MCF 10A (cell line): Measurements from ENCODE around the gene ADCK1. TPM values are rescaled to one million over a fixed set of nuclear protein-coding genes. Genes with fewer than 3 reads are reported as not detected.
"Not testable (repeated sequence)": the region's sequence is repeated elsewhere in the genome, so short reads cannot be mapped to it uniquely, and the experiment has no call there.

ENCODE experiments used
- BruUV-seq: library from RNA; stranded (reverse); fragments of 400-500 nt; replicated peaks from 2 replicates; lab custom pipeline; 2021; lab: Mats Ljungman, UMichigan
- CTCF ChIA-PET: fragments of 300-600 bp; sonication (Branson Sonifier 250); formaldehyde crosslinking; extraction: SDS; loops from one replicate; lab custom pipeline; 2021; ENCODE audit warnings: antibody characterized with exemption, inconsistent platforms; lab: Yijun Ruan, JAX
- POLR2A ChIA-PET: fragments of 300-600, 350-650 bp; sonication (Branson Sonifier 250); formaldehyde crosslinking; extraction: SDS; loops from one replicate; lab custom pipeline; 2020; ENCODE audit warnings: antibody characterized with exemption, inconsistent platforms; lab: Yijun Ruan, JAX
- DNase-seq: peaks from one replicate; pipeline ENCODE4 v3.0.0-alpha.2; 2018; ENCODE audit not compliant: unreplicated experiment
- H3K27ac Mint-ChIP-seq: one replicate; pipeline ENCODE4 v1.8.0; 2022; ENCODE audit warnings: mild to moderate bottlenecking, low read depth, mixed read lengths; ENCODE audit not compliant: unreplicated experiment
- H3K27me3 Mint-ChIP-seq: one replicate; pipeline ENCODE4 v1.8.0; 2022; ENCODE audit warnings: mixed read lengths; ENCODE audit not compliant: insufficient read depth, unreplicated experiment
- H3K36me3 Mint-ChIP-seq: one replicate; pipeline ENCODE4 v1.8.0; 2022; ENCODE audit warnings: mild to moderate bottlenecking, moderate library complexity, mixed read lengths; ENCODE audit not compliant: insufficient read depth, unreplicated experiment
- H3K4me1 Mint-ChIP-seq: one replicate; pipeline ENCODE4 v1.8.0; 2022; ENCODE audit warnings: mixed read lengths; ENCODE audit not compliant: insufficient read depth, unreplicated experiment
- H3K4me3 Mint-ChIP-seq: one replicate; pipeline ENCODE4 v1.8.0; 2022; ENCODE audit warnings: mild to moderate bottlenecking, moderate library complexity, mixed read lengths; ENCODE audit not compliant: unreplicated experiment
- H3K9me3 Mint-ChIP-seq: one replicate; pipeline ENCODE4 v1.8.0; 2022; ENCODE audit warnings: mixed read lengths; ENCODE audit not compliant: unreplicated experiment
- CTCF ChIP-seq: fragments of 200-600 bp; IDR thresholded peaks from one replicate; pipeline ENCODE4 v1.8.0; 2022; ENCODE audit warnings: antibody characterized with exemption, mild to moderate bottlenecking; ENCODE audit not compliant: unreplicated experiment
- intact Hi-C: fragments of 100-400 bp; cut with micrococcal nuclease; formaldehyde crosslinking; loops from 2 replicates; pipeline ENCODE4 v1.14.1; 2022
- total RNA-seq: library from RNA; stranded (reverse); gene quantifications from 2 replicates; pipeline ENCODE4 v1.2.3, GENCODE V29; 2022

Gene ADCK1
- total RNA-seq, 1 experiment from 2014 or later: 7.0 TPM

- BruUV-seq: no TSS peak
- H3K9me3 Mint-ChIP-seq: no peaks in the 10 kb centered on the region
- intact Hi-C loops: no loop called here
- H3K27me3 Mint-ChIP-seq: no peaks in the 10 kb centered on the region
- TF ChIP-seq CTCF: no peak
- peaks cover under 1% of the 10 kb centered on the region for H3K36me3 Mint-ChIP-seq
- ChIA-PET POLR2A (interaction anchor here (1.0 kb wide), 1 partner anchor 27 kb away, joined by 3 read pairs; no protein-coding TSS in a partner anchor), CTCF (interaction anchor here (0.5 to 1.2 kb wide), 3 partner anchors 36 to 578 kb away, joined by 3 read pairs; partner anchors contain the start of gene ADCK1)
- H3K4me3 Mint-ChIP-seq: no peak overlapping the region
- H3K4me1 Mint-ChIP-seq: no peaks in the 10 kb centered on the region
- H3K27ac Mint-ChIP-seq: no peak overlapping the region
- no peak for DNase-seq
These were observed 35.9 kb upstream of the ADCK1 start for GRCh38 chr14:77763978-77764377.

DNA sequence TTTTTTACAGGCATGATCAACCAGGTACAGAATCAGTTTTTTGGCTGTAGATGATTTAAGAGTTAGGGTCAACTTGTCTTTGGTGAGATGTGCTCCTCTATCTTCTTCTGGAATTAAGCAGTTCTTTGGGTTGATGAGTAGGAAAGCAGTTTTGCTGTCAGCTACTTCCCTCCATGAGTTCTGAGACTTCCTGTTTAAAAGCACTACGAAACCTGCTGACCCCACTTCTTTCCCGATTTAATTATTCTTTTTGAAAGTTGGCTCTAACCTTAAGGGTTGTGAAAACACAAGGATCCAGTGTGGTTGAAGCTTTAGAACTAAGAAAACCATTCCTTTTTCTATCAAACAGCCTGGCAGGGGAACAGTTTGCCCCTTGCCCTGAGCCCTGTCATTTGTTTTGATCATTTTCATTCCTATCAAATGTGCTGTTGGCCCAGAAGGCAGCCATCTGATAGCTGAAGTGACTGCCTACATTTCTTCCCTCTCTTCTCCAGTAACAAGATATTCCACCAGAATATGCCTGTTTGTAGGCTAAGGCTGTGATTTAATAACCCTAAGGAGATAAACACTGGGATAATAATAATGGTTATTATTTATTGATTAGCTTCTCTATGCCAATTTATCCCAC lies 31.4 kb upstream of the ADCK1 start:
- H3K4me3 Mint-ChIP-seq, intact Hi-C loops: not testable (repeated sequence)
- POLR2A ChIA-PET: interaction anchor here (0.6 to 1.0 kb wide), 3 partner anchors 8 to 60 kb away, joined by 3 read pairs; no protein-coding TSS in a partner anchor

DNA sequence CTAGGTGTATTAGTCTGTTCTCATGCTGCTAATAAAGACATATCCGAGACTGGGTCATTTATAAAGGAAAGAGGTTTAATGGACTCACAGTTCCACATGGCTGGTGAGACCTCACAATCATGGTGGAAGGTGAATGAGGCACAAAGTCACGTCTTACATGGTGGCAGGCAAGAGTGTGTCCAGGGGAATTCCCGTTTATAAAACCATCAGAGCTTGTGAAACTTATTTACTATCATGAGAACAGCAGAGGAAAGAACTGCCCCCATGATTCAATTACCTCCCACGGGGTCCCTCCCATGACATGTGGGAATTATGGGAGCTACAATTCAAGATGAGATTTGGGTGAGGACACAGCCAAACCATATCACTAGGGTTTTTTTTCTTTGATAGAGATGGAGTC lies 25.9 kb upstream of the ADCK1 start:
- H3K9me3 Mint-ChIP-seq, DNase-seq, BruUV-seq, intact Hi-C loops, H3K4me1 Mint-ChIP-seq, H3K27me3 Mint-ChIP-seq, H3K4me3 Mint-ChIP-seq, H3K27ac Mint-ChIP-seq, H3K36me3 Mint-ChIP-seq: not testable (repeated sequence)
- ChIA-PET POLR2A (interaction anchor here (0.7 kb wide), 1 partner anchor 17 kb away, joined by 3 read pairs; no protein-coding TSS in a partner anchor), CTCF (interaction anchor here (0.6 to 0.7 kb wide), 2 partner anchors 9 to 72 kb away, joined by 3 read pairs; no protein-coding TSS in a partner anchor)

More for the DNA sequence above, 31.4 kb upstream of the ADCK1 start:
- not testable (repeated sequence) for H3K9me3 Mint-ChIP-seq, DNase-seq, BruUV-seq, H3K4me1 Mint-ChIP-seq, H3K27ac Mint-ChIP-seq, H3K27me3 Mint-ChIP-seq, H3K36me3 Mint-ChIP-seq
- CTCF ChIA-PET: interaction anchor here (0.6 kb wide), 1 partner anchor 35 kb away, joined by 3 read pairs; no protein-coding TSS in a partner anchor

DNA sequence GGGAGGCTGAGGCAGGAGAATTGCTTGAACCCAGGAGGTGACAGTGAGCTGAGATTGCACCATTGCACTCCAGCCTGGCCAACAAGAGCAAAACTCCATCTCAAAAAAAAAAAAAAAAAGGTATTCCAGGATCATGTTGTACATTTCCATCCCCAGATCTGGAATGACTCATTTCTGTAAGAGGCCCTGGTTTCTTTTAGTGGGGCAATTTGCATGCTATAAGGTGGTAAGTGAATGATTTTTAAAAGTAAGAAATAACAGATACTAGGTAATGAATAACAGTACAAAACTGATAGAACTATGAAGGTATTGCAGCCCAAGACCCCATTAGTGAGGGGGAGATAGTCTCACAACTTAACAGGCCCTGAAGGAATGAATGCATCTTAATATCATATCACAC lies 17.7 kb upstream of the ADCK1 start:
- Mint-ChIP-seq H3K27ac (no peak overlapping the region), H3K4me1 (no peaks in the 10 kb centered on the region)
- DNase-seq: no peak

More for the DNA sequence above, 17.7 kb upstream of the ADCK1 start:
- H3K9me3 Mint-ChIP-seq: no peaks in the 10 kb centered on the region
- H3K36me3 Mint-ChIP-seq: no peaks in the 10 kb centered on the region
- no peak for TF ChIP-seq CTCF
- BruUV-seq: no TSS peak
- no peak overlapping the region for H3K4me3 Mint-ChIP-seq
- H3K27me3 Mint-ChIP-seq: no peaks in the 10 kb centered on the region
- ChIA-PET POLR2A (no interaction called here), CTCF (interaction anchor here (0.7 kb wide), 1 partner anchor 144 kb away, joined by 3 read pairs; no protein-coding TSS in a partner anchor)
- intact Hi-C loops: no loop called here
